ENCODE data around the gene FGD6.
"Not testable (repeated sequence)": the region's sequence is repeated elsewhere in the genome, so short reads cannot be mapped to it uniquely, and the experiment has no call there.

The FGD6 gene

GRCh38 chr12:95099270-95099790 lies 117.9 kb downstream of the FGD6 start:
- TF ChIP-seq CTCF (IDR thresholded peaks at IDR 0.05; ENCODE audit: low read depth, low read length), result no peak
- no peak overlapping the region for H3K4me3 ChIP-seq (ENCODE audit: low read depth, low read length)

- H3K4me3 ChIP-seq (ENCODE audit: low read depth, low read length), result no peak overlapping the region
- TF ChIP-seq CTCF (IDR thresholded peaks at IDR 0.05; ENCODE audit: low read depth, low read length), result no peak
Measured at GRCh38 chr12:95096852-95097251, 120.4 kb downstream of the FGD6 start.

- H3K4me3 ChIP-seq (ENCODE audit: low read depth, low read length), result no peak overlapping the region
- no peak for TF ChIP-seq CTCF (IDR thresholded peaks at IDR 0.05; ENCODE audit: low read depth, low read length)
Measured at GRCh38 chr12:95096378-95096777, 120.9 kb downstream of the FGD6 start.

- not testable (repeated sequence) for H3K4me3 ChIP-seq (ENCODE audit: low read depth, low read length)
Measured at GRCh38 chr12:95095866-95096265, 121.4 kb downstream of the FGD6 start.

GRCh38 chr12:95089462-95089861 lies 127.8 kb downstream of the FGD6 start:
- H3K4me3 ChIP-seq (ENCODE audit: low read depth, low read length), result no peak overlapping the region
- no peak for TF ChIP-seq CTCF (IDR thresholded peaks at IDR 0.05; ENCODE audit: low read depth, low read length)

GRCh38 chr12:95088379-95088778 lies 128.9 kb downstream of the FGD6 start:
- no peak overlapping the region for H3K4me3 ChIP-seq (ENCODE audit: low read depth, low read length)
- no peak for TF ChIP-seq CTCF (IDR thresholded peaks at IDR 0.05; ENCODE audit: low read depth, low read length)

GRCh38 chr12:95085612-95086011 lies 131.7 kb downstream of the FGD6 start:
- H3K4me3 ChIP-seq (ENCODE audit: low read depth, low read length), result no peak overlapping the region
- no peak for TF ChIP-seq CTCF (IDR thresholded peaks at IDR 0.05; ENCODE audit: low read depth, low read length)

GRCh38 chr12:95083938-95084337 lies 133.3 kb downstream of the FGD6 start:
- 0 out of 2 replicates have a peak overlapping the region, but pooled peaks have one; percentile 16 for H3K4me3 ChIP-seq (ENCODE audit: low read depth, low read length)
- TF ChIP-seq CTCF (IDR thresholded peaks at IDR 0.05; ENCODE audit: low read depth, low read length), result no peak

All from WI38 (cell line).